HG03520 (cell line): ENCODE data around the gene ZNF22.
A peak's percentile ranks its signal among the peaks of the same experiment; 100 is the strongest.

Experiments
- ATAC-seq: cut with Tn5 transposase; IDR thresholded peaks from one replicate; pipeline ENCODE4 v1.9.1; 2021; ENCODE audit warnings: mild to moderate bottlenecking, moderate library complexity; ENCODE audit not compliant: unreplicated experiment

ZNF22 gene

GRCh38 chr10:45000752-45001380 lies at the start of gene ZNF22:
Gene ZNF22, plus strand, starts transcription at chr10:45000923. Its CDS starts 2,446 bp downstream, at chr10:45003369.
- peak; percentile 66 for ATAC-seq

GRCh38 chr10:44951576-44952226 lies 49.0 kb upstream of the ZNF22 start:
- ATAC-seq = no peak

- no peak for ATAC-seq
These were observed 47.9 kb upstream of the ZNF22 start for GRCh38 chr10:44952779-44953231.

GRCh38 chr10:44954042-44954441 lies 46.7 kb upstream of the ZNF22 start:
- no peak for ATAC-seq

GRCh38 chr10:44954962-44955361 lies 45.8 kb upstream of the ZNF22 start:
- ATAC-seq = no peak

- no peak for ATAC-seq
These were observed 45.2 kb upstream of the ZNF22 start for GRCh38 chr10:44955413-44956070.

GRCh38 chr10:44956226-44956625 lies 44.5 kb upstream of the ZNF22 start:
- ATAC-seq = no peak

- ATAC-seq = no peak
These were observed 43.7 kb upstream of the ZNF22 start for GRCh38 chr10:44956717-44957706.

GRCh38 chr10:44958196-44958897 lies 42.4 kb upstream of the ZNF22 start:
- ATAC-seq = no peak

- ATAC-seq = no peak
These were observed 41.9 kb upstream of the ZNF22 start for GRCh38 chr10:44958898-44959246.

GRCh38 chr10:44959247-44960087 lies 41.3 kb upstream of the ZNF22 start, which contains the start of gene RASSF4:
Gene RASSF4, plus strand, starts transcription at chr10:44959802. Its CDS starts 10,401 bp downstream, at chr10:44970203.
- ATAC-seq = peak; percentile 98

GRCh38 chr10:44960088-44960460 lies 40.6 kb upstream of the ZNF22 start:
- no peak for ATAC-seq

- no peak for ATAC-seq
These were observed 40.1 kb upstream of the ZNF22 start for GRCh38 chr10:44960482-44961229.

- no peak for ATAC-seq
These were observed 39.5 kb upstream of the ZNF22 start for GRCh38 chr10:44961230-44961571.

GRCh38 chr10:44961931-44962750 lies 38.6 kb upstream of the ZNF22 start:
- no peak for ATAC-seq

- no peak for ATAC-seq
These were observed 37.6 kb upstream of the ZNF22 start for GRCh38 chr10:44962870-44963738.
